ENCODE results near the gene TPSD1.

TPSD1 gene

DNA sequence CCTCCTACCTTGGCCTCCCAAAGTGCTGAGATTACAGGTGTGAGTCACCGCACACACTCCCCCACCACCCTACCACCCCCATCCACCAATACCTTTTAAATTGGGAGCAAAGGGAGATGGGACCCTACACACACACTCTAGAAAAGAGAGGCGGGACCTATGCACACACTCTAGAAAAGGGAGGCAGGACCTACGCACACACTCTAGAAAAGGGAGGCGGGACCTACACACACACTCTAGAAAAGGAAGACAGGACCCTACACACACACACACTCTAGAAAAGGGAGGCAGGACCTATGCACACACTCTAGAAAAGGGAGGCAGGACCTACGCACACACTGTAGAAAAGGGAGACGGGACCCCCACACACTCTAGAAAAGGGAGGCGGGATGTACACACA, 18.9 kb downstream of the TPSD1 start:
- DNase-seq (ENCODE audit: low read depth in 1 of 2, low spot score in 1 of 2), result no peak
- Histone ChIP-seq H3K4me3 (replicated peaks; ENCODE audit: insufficient read depth, low read length) (no peak overlapping the region), H3K27ac (replicated peaks) (no peak overlapping the region), H3K27me3 (ENCODE audit: insufficient read depth, poor library complexity, severe bottlenecking) (peaks cover 9% of the 10 kb centered on the region)
- TF ChIP-seq SPI1 (IDR thresholded peaks at IDR 0.05; ENCODE audit: borderline replicate concordance, low read depth) (no peak), CTCF (IDR thresholded peaks at IDR 0.05; ENCODE audit: insufficient read depth, low read length) (no peak), POLR2AphosphoS5 (IDR thresholded peaks at IDR 0.05; ENCODE audit: low read depth) (no peak), GABPA (IDR thresholded peaks at IDR 0.05; ENCODE audit: low read depth) (no peak)
- TF ChIP-seq, protein P1, sequence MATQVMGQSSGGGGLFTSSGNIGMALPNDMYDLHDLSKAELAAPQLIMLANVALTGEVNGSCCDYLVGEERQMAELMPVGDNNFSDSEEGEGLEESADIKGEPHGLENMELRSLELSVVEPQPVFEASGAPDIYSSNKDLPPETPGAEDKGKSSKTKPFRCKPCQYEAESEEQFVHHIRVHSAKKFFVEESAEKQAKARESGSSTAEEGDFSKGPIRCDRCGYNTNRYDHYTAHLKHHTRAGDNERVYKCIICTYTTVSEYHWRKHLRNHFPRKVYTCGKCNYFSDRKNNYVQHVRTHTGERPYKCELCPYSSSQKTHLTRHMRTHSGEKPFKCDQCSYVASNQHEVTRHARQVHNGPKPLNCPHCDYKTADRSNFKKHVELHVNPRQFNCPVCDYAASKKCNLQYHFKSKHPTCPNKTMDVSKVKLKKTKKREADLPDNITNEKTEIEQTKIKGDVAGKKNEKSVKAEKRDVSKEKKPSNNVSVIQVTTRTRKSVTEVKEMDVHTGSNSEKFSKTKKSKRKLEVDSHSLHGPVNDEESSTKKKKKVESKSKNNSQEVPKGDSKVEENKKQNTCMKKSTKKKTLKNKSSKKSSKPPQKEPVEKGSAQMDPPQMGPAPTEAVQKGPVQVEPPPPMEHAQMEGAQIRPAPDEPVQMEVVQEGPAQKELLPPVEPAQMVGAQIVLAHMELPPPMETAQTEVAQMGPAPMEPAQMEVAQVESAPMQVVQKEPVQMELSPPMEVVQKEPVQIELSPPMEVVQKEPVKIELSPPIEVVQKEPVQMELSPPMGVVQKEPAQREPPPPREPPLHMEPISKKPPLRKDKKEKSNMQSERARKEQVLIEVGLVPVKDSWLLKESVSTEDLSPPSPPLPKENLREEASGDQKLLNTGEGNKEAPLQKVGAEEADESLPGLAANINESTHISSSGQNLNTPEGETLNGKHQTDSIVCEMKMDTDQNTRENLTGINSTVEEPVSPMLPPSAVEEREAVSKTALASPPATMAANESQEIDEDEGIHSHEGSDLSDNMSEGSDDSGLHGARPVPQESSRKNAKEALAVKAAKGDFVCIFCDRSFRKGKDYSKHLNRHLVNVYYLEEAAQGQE (IDR thresholded peaks at IDR 0.05; ENCODE audit: insufficient replicate concordance, low read depth), result no peak

DNA sequence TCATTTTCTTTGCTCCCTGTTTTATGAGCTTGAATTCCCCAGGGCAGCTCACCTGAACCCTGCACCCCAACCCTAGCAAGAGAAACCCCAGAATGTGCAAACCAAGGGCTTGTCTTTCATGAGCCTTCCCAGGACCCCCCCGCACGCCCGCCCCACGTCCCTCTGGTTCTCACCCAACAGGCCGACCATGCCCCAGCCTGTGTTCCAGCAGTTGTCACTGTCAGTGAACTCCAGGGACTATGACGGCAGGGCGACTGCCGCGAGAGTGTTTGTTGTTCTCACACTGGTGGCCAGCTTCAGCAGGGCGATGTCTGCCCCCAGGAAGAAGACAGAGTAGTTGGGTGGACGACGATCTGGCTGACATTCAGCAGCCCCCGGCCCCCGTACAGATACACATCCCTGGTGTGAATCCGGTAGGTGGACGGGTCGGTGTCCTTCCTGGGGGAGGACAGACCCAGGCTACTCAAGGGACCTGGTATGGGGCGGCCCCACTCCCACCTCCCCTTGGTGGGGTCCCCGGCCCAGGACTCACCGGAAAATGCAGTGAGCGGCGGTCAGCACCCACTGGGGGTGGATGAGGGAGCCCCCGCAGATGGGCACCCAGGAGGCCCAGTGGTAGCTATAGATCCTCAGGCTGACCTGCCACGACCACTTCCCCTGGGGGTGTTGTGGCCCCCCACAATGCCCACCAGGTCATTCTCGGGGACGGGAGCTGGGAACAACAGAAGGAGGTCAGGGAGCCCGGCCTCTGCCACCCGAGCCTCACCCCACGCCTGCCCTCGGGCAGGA, 20.1 kb downstream of the TPSD1 start:
- Histone ChIP-seq H3K27me3 (ENCODE audit: insufficient read depth, poor library complexity, severe bottlenecking) (peaks cover 9% of the 10 kb centered on the region), H3K4me3 (replicated peaks; ENCODE audit: insufficient read depth, low read length) (no peak overlapping the region), H3K27ac (replicated peaks) (no peak overlapping the region)
- TF ChIP-seq, protein P1 (IDR thresholded peaks at IDR 0.05; ENCODE audit: insufficient replicate concordance, low read depth), result no peak
- no peak for TF ChIP-seq CTCF (IDR thresholded peaks at IDR 0.05; ENCODE audit: insufficient read depth, low read length)
- TF ChIP-seq SPI1 (IDR thresholded peaks at IDR 0.05; ENCODE audit: borderline replicate concordance, low read depth), result no peak
- no peak for TF ChIP-seq GABPA (IDR thresholded peaks at IDR 0.05; ENCODE audit: low read depth)
- no peak for TF ChIP-seq POLR2AphosphoS5 (IDR thresholded peaks at IDR 0.05; ENCODE audit: low read depth)
- DNase-seq (ENCODE audit: low read depth in 1 of 2, low spot score in 1 of 2), result no peak

GRCh38 chr16:1276580-1276878, 20.7 kb downstream of the TPSD1 start:
- Histone ChIP-seq H3K27ac (replicated peaks) (no peak overlapping the region), H3K4me3 (replicated peaks; ENCODE audit: insufficient read depth, low read length) (no peak overlapping the region), H3K27me3 (ENCODE audit: insufficient read depth, poor library complexity, severe bottlenecking) (peaks cover 9% of the 10 kb centered on the region)
- no peak for DNase-seq (ENCODE audit: low read depth in 1 of 2, low spot score in 1 of 2)
- TF ChIP-seq SPI1 (IDR thresholded peaks at IDR 0.05; ENCODE audit: borderline replicate concordance, low read depth) (no peak), POLR2AphosphoS5 (IDR thresholded peaks at IDR 0.05; ENCODE audit: low read depth) (no peak), GABPA (IDR thresholded peaks at IDR 0.05; ENCODE audit: low read depth) (no peak)

DNA sequence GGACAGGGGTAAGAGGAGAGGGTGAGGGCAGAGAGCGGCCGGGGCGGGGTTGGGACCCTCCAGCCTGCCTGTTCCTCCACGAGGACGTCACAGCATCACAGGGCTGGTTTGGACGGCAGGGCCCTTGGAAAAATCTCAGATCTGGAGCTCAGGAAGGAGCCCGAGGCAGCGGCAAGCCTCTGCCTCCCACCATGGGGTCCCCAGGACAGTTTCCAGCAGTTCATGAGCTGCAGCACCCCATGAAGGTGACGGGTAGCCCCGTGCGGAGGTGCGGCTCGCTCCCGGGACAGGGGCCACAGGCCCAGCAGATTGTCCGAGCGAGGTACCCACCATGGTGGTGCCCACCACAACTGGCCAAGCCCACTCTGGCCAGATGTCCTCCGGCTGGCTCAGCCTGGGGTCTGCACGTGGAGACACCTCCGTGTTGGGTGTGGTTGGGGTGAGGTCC, 21.3 kb downstream of the TPSD1 start:
- H3K27me3 ChIP-seq (ENCODE audit: insufficient read depth, poor library complexity, severe bottlenecking), result peaks cover 9% of the 10 kb centered on the region
- H3K4me3 ChIP-seq (replicated peaks; ENCODE audit: insufficient read depth, low read length), result no peak overlapping the region

More for the DNA sequence above, 21.3 kb downstream of the TPSD1 start:
- no peak overlapping the region for H3K27ac ChIP-seq (replicated peaks)
- DNase-seq (ENCODE audit: low read depth in 1 of 2, low spot score in 1 of 2), result no peak
- no peak for TF ChIP-seq POLR2AphosphoS5 (IDR thresholded peaks at IDR 0.05; ENCODE audit: low read depth)
- TF ChIP-seq, protein P1 (IDR thresholded peaks at IDR 0.05; ENCODE audit: insufficient replicate concordance, low read depth), result no peak
- no peak for TF ChIP-seq GABPA (IDR thresholded peaks at IDR 0.05; ENCODE audit: low read depth)
- no peak for TF ChIP-seq SPI1 (IDR thresholded peaks at IDR 0.05; ENCODE audit: borderline replicate concordance, low read depth)
- no peak for TF ChIP-seq CTCF (IDR thresholded peaks at IDR 0.05; ENCODE audit: insufficient read depth, low read length)
